ENCODE measurements around the gene PHC2.

The PHC2 gene

DNA sequence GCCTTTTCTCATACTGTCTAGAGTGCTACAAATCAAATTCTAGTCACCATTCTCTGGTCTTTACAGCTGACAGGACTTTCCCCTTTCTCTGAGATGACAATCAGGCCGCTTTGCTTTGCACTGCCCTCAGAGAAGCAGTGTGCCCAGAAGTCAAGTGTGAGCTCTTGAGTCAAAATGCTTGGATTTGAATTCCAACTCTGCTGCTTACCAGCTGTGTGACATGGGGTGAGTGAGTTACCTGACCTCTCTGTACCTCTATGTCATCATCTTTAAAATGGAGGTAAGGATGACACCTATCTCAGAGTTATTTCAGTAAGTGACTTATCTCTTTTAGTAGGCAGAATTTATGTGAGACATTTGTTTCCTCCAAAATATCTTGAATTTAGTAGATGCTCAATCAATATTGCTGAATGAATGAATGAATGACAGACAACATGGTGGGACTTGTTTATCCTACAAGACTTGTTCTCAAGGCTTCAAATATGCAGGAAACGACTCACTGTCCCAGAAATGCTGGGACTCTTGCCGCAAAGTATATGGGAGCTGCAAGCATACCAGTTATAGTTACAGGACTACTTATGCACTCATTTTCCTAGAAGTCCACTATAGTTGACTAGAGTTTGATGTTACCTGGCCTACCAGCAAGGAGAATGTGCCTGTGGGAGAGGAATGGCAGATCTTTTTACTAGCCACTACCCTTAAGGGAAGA is 71.9 kb downstream of the PHC2 start:
- H3K4me1 ChIP-seq (ENCODE audit: control insufficient read depth, insufficient read depth, low read length) = peaks cover 21% of the 10 kb centered on the region
- H3K36me3 ChIP-seq (ENCODE audit: control insufficient read depth in 2 of 2, insufficient read depth in 2 of 2, low read length in 2 of 2) = peaks cover 14 to 19% of the 10 kb centered on the region in 2 donors
- no peaks in the 10 kb centered on the region for H3K9me3 ChIP-seq (ENCODE audit: control insufficient read depth in 2 of 2, low read length in 2 of 2)
- H3K27me3 ChIP-seq (ENCODE audit: control insufficient read depth in 1 of 2, insufficient read depth in 2 of 2, low read length in 2 of 2) = no peaks in the 10 kb centered on the region
- no peak overlapping the region for H3K9ac ChIP-seq (ENCODE audit: low read length in 2 of 2)
- no peak overlapping the region for H3K4me3 ChIP-seq (ENCODE audit: low read length in 2 of 2)
- H3K27ac ChIP-seq (ENCODE audit: low read length) = no peak overlapping the region

DNA sequence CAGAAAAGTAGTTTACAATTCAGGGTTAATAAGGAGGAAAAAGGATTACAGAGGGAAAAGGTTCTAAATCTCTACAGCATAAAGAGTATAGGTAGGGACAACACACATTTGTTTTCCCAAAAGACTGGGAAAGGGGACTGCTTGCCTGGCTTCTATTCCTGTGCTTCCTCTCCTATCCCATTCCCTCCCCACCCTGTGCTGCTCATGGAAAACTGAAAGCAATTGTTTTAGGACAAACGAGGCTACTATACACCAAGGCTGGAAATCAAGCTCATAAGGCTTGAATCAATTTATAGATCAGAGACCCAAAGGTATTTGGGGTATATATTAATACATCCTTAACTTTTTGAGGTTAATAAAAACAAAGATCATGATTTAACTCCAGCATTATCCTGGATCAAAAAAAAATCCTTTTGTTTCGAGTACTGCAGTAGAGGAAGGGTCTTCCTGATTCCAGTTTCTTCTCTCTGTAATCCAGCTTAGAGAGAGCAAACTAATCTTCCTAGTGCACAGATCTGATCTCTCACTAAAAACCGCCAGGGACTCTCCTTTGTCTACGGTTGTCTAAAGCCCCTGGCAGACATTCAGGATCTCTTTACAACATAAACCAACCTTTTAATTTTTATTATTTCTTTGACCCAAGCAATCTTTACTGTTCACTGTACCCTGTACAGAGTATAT is 72.6 kb downstream of the PHC2 start:
- Histone ChIP-seq H3K4me1 (ENCODE audit: control insufficient read depth, insufficient read depth, low read length) (peaks cover 14% of the 10 kb centered on the region), H3K27ac (ENCODE audit: low read length) (no peak overlapping the region), H3K36me3 (ENCODE audit: control insufficient read depth in 2 of 2, insufficient read depth in 2 of 2, low read length in 2 of 2) (peaks cover 14 to 19% of the 10 kb centered on the region in 2 donors), H3K9me3 (ENCODE audit: control insufficient read depth in 2 of 2, low read length in 2 of 2) (no peaks in the 10 kb centered on the region), H3K4me3 (ENCODE audit: low read length in 2 of 2) (no peak overlapping the region), H3K27me3 (ENCODE audit: control insufficient read depth in 1 of 2, insufficient read depth in 2 of 2, low read length in 2 of 2) (no peaks in the 10 kb centered on the region), H3K9ac (ENCODE audit: low read length in 2 of 2) (no peak overlapping the region)

DNA sequence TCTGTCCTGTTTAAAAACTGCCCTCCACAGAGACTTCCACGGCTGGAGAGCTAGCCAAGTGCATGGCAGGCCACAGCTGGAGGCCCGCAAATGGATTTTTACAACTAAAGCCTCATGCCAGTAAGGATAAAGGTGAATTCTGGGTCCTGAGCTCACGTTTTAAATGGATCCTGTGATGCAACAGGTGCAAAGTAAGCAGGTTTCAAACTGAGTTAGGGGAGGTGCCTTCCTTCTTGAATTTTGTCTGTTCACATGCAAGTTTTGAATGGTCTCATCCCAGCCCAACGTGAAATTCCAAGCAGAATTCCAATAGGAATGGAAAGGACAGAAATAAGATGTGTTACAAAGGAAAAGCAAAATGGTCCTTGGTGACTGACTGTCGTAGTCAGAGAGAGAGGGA is 73.8 kb downstream of the PHC2 start:
- H3K27me3 ChIP-seq (ENCODE audit: control insufficient read depth in 1 of 2, insufficient read depth in 2 of 2, low read length in 2 of 2) = no peaks in the 10 kb centered on the region
- no peaks in the 10 kb centered on the region for H3K9me3 ChIP-seq (ENCODE audit: control insufficient read depth in 2 of 2, low read length in 2 of 2)
- no peak overlapping the region for H3K9ac ChIP-seq (ENCODE audit: low read length in 2 of 2)
- peaks cover 4% of the 10 kb centered on the region for H3K4me1 ChIP-seq (ENCODE audit: control insufficient read depth, insufficient read depth, low read length)
- peaks cover 14 to 19% of the 10 kb centered on the region in 2 donors for H3K36me3 ChIP-seq (ENCODE audit: control insufficient read depth in 2 of 2, insufficient read depth in 2 of 2, low read length in 2 of 2)
- H3K4me3 ChIP-seq (ENCODE audit: low read length in 2 of 2) = no peak overlapping the region
- no peak overlapping the region for H3K27ac ChIP-seq (ENCODE audit: low read length)

DNA sequence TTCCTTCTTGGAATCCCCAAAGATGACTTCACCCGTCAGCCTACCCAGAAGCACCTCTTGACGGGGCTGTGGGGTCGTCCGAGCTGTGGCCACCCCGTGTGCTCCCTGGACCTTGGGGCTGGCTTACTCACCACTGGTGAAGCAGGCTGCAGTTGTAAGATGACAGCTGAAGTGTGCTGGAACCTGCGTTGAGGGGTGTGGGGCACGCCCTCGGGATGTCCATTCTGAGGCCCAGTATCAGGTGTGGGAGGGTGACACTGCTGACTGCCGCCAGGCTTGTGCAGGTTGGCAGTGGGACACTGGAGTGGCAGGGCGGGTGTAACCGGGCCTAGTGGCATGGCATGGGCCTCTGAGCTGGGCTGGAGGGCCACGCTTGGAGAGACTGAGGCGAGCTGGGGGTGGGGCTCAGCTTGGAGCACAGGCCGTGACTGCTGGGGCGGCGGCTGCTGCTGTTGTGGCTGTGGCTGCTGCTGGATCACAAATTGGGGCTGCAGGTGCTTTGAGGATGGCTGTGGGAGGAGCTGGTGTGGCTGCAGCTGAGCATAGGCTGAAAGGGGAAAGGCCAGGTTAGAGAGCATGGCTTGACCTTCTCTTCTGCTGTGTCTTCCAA is 76.1 kb downstream of the PHC2 start:
- peaks cover 5% of the 10 kb centered on the region for H3K4me1 ChIP-seq (ENCODE audit: control insufficient read depth, insufficient read depth, low read length)

DNA sequence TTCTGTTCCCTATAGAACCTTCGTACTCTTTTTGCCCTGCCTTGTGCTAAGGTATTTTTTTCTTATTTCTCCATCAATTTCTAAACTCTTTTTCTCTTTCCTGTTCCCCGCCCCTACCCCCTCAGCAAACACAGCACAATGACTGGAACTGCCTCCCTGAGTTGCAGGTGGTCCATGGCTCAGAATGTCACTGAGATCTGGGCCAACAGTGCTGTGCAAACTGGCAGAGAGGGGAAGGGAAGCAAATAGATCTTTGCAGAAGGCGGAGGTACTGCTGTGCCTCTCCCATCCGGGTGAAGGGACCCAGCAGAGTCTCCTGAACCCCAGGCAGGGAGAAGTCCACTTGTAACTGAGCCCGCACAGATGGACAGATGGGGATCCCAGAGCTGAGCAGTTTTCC is 77.4 kb downstream of the PHC2 start:
- Histone ChIP-seq H3K27me3 (ENCODE audit: control insufficient read depth in 1 of 2, insufficient read depth in 2 of 2, low read length in 2 of 2) (no peaks in the 10 kb centered on the region), H3K4me1 (ENCODE audit: control insufficient read depth, insufficient read depth, low read length) (peaks cover 6% of the 10 kb centered on the region), H3K9me3 (ENCODE audit: control insufficient read depth in 2 of 2, low read length in 2 of 2) (no peaks in the 10 kb centered on the region), H3K4me3 (ENCODE audit: low read length in 2 of 2) (no peak overlapping the region), H3K36me3 (ENCODE audit: control insufficient read depth in 2 of 2, insufficient read depth in 2 of 2, low read length in 2 of 2) (peaks cover 14 to 17% of the 10 kb centered on the region in 2 donors), H3K9ac (ENCODE audit: low read length in 2 of 2) (no peak overlapping the region), H3K27ac (ENCODE audit: low read length) (no peak overlapping the region)

More for the DNA sequence above, 76.1 kb downstream of the PHC2 start:
- no peak overlapping the region for H3K4me3 ChIP-seq (ENCODE audit: low read length in 2 of 2)
- H3K36me3 ChIP-seq (ENCODE audit: control insufficient read depth in 2 of 2, insufficient read depth in 2 of 2, low read length in 2 of 2) = peaks cover 14 to 17% of the 10 kb centered on the region in 2 donors
- H3K9ac ChIP-seq (ENCODE audit: low read length in 2 of 2) = no peak overlapping the region
- H3K27ac ChIP-seq (ENCODE audit: low read length) = no peak overlapping the region
- no peaks in the 10 kb centered on the region for H3K27me3 ChIP-seq (ENCODE audit: control insufficient read depth in 1 of 2, insufficient read depth in 2 of 2, low read length in 2 of 2)
- no peaks in the 10 kb centered on the region for H3K9me3 ChIP-seq (ENCODE audit: control insufficient read depth in 2 of 2, low read length in 2 of 2)

DNA sequence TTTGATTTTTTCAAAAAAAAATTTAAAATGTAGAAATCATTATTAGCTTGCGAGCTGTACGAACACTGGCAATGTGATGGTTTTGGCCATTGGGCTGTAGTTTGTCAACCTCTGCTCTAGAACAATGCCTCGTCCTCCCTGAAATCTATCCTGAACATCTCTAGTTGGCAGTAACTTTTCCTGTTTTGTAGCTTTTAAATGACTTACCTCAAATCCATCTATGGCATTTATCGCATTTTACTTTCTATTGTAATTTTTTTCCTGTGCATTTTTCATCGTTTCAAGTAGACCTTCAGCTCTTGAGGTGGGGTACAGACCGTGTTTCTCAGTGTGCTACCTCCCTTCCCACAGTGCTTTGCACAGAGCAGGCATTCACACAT is 79.6 kb downstream of the PHC2 start:
- Histone ChIP-seq H3K4me3 (ENCODE audit: low read length in 2 of 2) (no peak overlapping the region), H3K9ac (ENCODE audit: low read length in 2 of 2) (no peak overlapping the region), H3K36me3 (ENCODE audit: control insufficient read depth in 2 of 2, insufficient read depth in 2 of 2, low read length in 2 of 2) (peaks cover 7 to 12% of the 10 kb centered on the region in 2 donors), H3K27ac (ENCODE audit: low read length) (no peak overlapping the region), H3K9me3 (ENCODE audit: control insufficient read depth in 2 of 2, low read length in 2 of 2) (no peaks in the 10 kb centered on the region), H3K27me3 (ENCODE audit: control insufficient read depth in 1 of 2, insufficient read depth in 2 of 2, low read length in 2 of 2) (no peaks in the 10 kb centered on the region), H3K4me1 (ENCODE audit: control insufficient read depth, insufficient read depth, low read length) (peaks cover 27% of the 10 kb centered on the region)

DNA sequence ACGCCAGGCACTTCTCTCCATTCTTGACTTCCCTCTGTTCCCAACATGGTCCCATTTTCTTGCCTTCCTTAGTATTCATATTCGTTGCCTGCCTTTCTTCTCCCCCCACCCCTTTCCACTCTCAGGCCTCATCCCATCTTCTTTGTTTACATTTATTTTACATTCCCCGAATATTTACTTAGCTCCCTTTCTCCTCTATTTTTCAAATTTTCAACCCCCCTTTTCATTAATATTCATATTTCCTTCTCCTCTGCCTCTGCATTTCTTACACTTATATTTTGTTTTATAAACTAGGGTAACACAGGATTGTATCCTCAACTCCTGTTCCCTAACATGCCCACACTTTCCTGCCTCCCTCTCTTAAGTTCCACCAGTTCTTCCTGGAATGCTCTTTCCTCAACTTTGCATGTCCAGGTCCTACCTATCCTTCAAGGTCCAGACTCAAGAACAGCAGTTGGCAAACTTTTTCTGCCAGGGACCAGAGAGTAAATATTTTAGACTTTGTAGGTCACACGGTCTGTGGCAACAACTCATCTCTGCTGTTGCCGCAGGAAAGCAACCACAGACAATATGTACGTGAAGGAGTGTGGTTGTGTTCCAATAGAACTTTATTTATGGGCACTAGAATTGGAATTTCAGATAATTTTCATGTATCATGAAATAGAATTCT is 80.1 kb downstream of the PHC2 start:
- peak overlapping the region; percentile 53 for H3K27ac ChIP-seq (ENCODE audit: low read length)
- H3K27me3 ChIP-seq (ENCODE audit: control insufficient read depth in 1 of 2, insufficient read depth in 2 of 2, low read length in 2 of 2) = no peaks in the 10 kb centered on the region
- peak overlapping the region; percentile 81 to 86 for H3K4me3 ChIP-seq (ENCODE audit: low read length in 2 of 2)

DNA sequence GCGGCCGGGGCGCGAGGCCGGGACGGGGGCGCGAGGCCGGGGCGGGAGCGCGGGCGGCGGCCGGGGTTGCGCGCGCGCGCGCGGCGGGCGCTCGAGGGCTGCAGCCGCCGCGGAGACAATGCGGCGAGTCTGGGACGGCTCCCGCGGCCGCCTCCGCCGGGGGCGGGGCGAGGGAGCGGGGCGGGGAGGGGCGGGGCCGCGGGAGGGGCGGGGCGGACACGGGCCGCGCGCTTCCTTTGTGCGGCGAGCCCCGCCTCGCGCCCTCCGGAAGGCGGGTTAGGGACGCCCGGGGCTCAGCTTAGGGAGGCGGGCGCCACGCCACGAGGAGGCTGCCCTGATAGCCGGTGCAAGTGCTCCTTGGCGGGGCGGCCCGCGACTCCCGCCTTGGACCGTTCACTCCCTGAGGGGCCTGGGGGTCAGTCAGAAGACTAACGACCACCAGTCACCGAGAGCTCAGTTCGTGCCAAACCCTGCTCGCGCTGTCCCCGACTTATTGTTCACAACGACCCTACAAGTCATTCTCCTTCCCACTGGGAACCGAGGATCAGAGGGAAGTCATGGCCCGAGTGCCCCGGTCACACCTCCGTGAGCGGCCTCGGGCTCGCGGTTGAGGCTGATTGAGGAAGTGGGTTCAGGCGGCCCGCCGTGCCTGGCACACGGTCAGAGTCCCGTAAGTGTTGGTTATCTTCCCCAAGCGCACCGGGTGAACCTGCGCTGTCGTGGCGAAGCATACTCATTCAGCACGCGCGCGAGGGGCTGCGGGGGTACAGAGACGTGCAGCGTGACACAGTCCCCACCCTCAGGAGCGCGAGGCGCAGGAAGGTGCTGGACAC is 80.9 kb downstream of the PHC2 start:
- H3K4me1 ChIP-seq (ENCODE audit: control insufficient read depth, insufficient read depth, low read length) = peaks cover 32% of the 10 kb centered on the region

More for the DNA sequence above, 80.1 kb downstream of the PHC2 start:
- Histone ChIP-seq H3K36me3 (ENCODE audit: control insufficient read depth in 2 of 2, insufficient read depth in 2 of 2, low read length in 2 of 2) (peaks cover 7 to 12% of the 10 kb centered on the region in 2 donors), H3K9me3 (ENCODE audit: control insufficient read depth in 2 of 2, low read length in 2 of 2) (no peaks in the 10 kb centered on the region), H3K9ac (ENCODE audit: low read length in 2 of 2) (peak overlapping the region; percentile 68 to 77), H3K4me1 (ENCODE audit: control insufficient read depth, insufficient read depth, low read length) (peaks cover 29% of the 10 kb centered on the region)

DNA sequence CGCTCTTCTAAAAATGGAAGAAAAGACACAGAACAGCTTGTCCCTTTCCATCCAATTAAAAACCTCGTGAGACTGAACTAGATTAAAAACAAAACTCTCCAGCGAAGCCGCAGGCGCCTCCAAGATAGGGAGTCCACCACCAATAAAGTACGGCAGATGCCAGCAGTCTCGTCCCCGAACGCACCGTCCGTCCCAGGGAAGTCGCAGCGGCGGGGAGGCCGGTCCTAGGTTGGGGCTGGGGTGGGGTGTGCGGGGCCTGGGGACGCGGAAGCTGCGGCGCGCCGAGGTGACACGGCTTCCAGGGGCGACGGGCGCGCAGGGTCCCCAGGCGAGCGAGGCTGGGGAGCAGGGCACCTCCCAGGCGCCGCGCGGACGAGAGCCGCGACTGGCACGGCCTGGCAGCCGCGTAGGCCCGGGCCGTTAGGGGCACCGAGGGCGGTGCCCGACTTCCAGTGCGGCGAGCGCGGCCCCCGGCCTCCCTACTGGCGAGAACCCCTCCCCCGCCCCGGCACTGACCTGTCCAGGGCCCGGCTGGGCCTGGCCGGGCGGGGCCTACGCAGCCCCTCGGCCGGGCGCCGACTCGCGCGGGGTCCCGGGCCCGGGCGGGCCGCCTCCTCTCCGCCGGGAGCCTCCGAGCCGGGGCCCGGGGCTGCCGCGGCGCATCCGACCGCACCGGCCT is 81.7 kb downstream of the PHC2 start:
- H3K4me1 ChIP-seq (ENCODE audit: control insufficient read depth, insufficient read depth, low read length) = peaks cover 40% of the 10 kb centered on the region
- H3K4me3 ChIP-seq (ENCODE audit: low read length in 2 of 2) = peak overlapping the region; percentile 69 to 82
- H3K27me3 ChIP-seq (ENCODE audit: control insufficient read depth in 1 of 2, insufficient read depth in 2 of 2, low read length in 2 of 2) = no peaks in the 10 kb centered on the region
- H3K9ac ChIP-seq (ENCODE audit: low read length in 2 of 2) = peak overlapping the region; percentile 80 to 93
- no peaks in the 10 kb centered on the region for H3K9me3 ChIP-seq (ENCODE audit: control insufficient read depth in 2 of 2, low read length in 2 of 2)
- H3K27ac ChIP-seq (ENCODE audit: low read length) = peak overlapping the region; percentile 73
- peaks cover 0 to 6% of the 10 kb centered on the region in 2 donors for H3K36me3 ChIP-seq (ENCODE audit: control insufficient read depth in 2 of 2, insufficient read depth in 2 of 2, low read length in 2 of 2)

More for the DNA sequence above, 80.9 kb downstream of the PHC2 start:
- Histone ChIP-seq H3K4me3 (ENCODE audit: low read length in 2 of 2) (peak overlapping the region; percentile 81 to 86), H3K9ac (ENCODE audit: low read length in 2 of 2) (peak overlapping the region; percentile 68 to 77), H3K36me3 (ENCODE audit: control insufficient read depth in 2 of 2, insufficient read depth in 2 of 2, low read length in 2 of 2) (peaks cover 7 to 12% of the 10 kb centered on the region in 2 donors), H3K9me3 (ENCODE audit: control insufficient read depth in 2 of 2, low read length in 2 of 2) (no peaks in the 10 kb centered on the region), H3K27ac (ENCODE audit: low read length) (peak overlapping the region; percentile 53), H3K27me3 (ENCODE audit: control insufficient read depth in 1 of 2, insufficient read depth in 2 of 2, low read length in 2 of 2) (no peaks in the 10 kb centered on the region)

Data from stomach smooth muscle (tissue), 2 donors.